Upper lobe of left lung (tissue), 4 donors: ENCODE results near the gene TTLL5.

Source experiments
- EP300 ChIP-seq, 4 donors: sonication (generic); formaldehyde crosslinking; IDR thresholded peaks; one replicate each; pipeline ENCODE4 v1.5.1; 2017; ENCODE audit warnings: antibody characterized with exemption in 4 of 4, control low read depth in 2 of 4
- POLR2A ChIP-seq, 4 donors: fragments of 450-650 bp; IDR thresholded peaks; one replicate each; pipeline ENCODE4 v1.5.1; 2016 to 2017; ENCODE audit warnings: antibody characterized with exemption in 4 of 4, mild to moderate bottlenecking in 2 of 4
- POLR2AphosphoS5 ChIP-seq, 2 donors: sonication (generic); formaldehyde crosslinking; IDR thresholded peaks; one replicate each; pipeline ENCODE4 v1.5.1; 2017; ENCODE audit warnings: antibody characterized with exemption in 2 of 2
- TF ChIP-seq, protein P1 (sequence below), 6 experiments: fragments of 450-650 bp in 4 of 6; fragments of 200-600 bp in 2 of 6; sonication (generic) in 2 of 6; IDR thresholded peaks; one replicate each; pipeline ENCODE4 v1.5.1; 2016 to 2019; ENCODE audit warnings: antibody characterized with exemption in 6 of 6

DNA sequence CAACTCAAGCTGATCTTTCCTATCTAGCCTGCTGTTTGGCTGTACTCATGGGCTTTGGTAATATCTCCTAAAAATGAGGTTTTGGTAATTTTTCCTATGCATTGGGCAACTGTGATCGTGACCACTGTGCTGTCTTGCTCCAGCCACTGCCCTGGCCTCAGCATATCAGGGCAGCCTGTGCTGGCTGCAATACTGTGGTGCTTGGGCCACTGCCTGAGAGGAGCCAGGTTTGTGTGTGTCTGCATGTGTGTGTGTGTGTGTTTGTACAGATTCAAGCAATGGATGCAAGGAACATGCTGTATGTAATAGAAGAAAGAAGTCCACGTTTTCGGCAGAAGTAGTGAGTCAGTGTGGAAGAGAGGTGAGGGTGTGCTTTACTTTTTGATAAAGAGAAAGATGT, 13.4 kb upstream of the TTLL5 start:
- TF ChIP-seq, protein P1, sequence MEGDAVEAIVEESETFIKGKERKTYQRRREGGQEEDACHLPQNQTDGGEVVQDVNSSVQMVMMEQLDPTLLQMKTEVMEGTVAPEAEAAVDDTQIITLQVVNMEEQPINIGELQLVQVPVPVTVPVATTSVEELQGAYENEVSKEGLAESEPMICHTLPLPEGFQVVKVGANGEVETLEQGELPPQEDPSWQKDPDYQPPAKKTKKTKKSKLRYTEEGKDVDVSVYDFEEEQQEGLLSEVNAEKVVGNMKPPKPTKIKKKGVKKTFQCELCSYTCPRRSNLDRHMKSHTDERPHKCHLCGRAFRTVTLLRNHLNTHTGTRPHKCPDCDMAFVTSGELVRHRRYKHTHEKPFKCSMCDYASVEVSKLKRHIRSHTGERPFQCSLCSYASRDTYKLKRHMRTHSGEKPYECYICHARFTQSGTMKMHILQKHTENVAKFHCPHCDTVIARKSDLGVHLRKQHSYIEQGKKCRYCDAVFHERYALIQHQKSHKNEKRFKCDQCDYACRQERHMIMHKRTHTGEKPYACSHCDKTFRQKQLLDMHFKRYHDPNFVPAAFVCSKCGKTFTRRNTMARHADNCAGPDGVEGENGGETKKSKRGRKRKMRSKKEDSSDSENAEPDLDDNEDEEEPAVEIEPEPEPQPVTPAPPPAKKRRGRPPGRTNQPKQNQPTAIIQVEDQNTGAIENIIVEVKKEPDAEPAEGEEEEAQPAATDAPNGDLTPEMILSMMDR (IDR thresholded peaks at IDR 0.05), result no peak
- no peak for TF ChIP-seq POLR2AphosphoS5 (IDR thresholded peaks at IDR 0.05)
- no peak for TF ChIP-seq POLR2A (IDR thresholded peaks at IDR 0.05)
- no peak for TF ChIP-seq EP300 (IDR thresholded peaks at IDR 0.05)
